ENCODE measurements around the gene CR1L. TPM values are rescaled to one million over a fixed set of nuclear protein-coding genes. Genes with fewer than 3 reads are reported as not detected.

Gene CR1L
- total and polyA plus RNA-seq, 2 of the 8 experiments (the other 6 are each of a cell fraction or from before 2014, with no cell fraction given), result 0.39 TPM; not detected in 1

DNA sequence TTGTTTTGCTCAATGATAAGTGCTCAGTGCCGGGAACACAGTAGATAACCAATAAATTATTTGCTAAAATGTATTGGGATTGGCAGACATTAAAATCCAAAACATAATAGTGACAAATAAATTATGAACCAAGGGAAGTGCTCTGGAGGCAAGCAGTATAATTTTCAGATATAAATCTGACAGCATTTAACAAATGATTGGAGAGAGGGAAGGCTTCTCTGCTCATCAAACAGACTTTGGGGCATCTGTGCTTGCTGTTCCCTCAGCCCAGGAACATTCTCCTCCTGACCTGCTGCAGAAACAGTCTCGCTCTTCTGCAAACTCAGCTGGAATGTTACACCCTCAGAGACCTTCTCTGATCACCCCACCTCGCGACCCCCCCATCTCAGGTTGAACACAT, 109.1 kb downstream of the CR1L start:
- no peak overlapping the region for H2BK120ac ChIP-seq (replicated peaks; ENCODE audit: low read depth, low read length)
- peaks cover 2 to 9% (median 4%) of the 10 kb centered on the region in 4 experiments for H3K4me1 ChIP-seq (replicated peaks in 1 of 4; ENCODE audit: control insufficient read depth in 3 of 4, insufficient read depth in 4 of 4, low read length in 3 of 4)
- no peak overlapping the region for H2BK20ac ChIP-seq (ENCODE audit: low read length)
- no peaks in the 10 kb centered on the region for H3K27me3 ChIP-seq (replicated peaks in 1 of 4; ENCODE audit: control insufficient read depth in 3 of 4, extremely low read depth in 1 of 4, insufficient read depth in 3 of 4, low read length in 3 of 4)
- DNase-seq (ENCODE audit: low read depth in 1 of 2, low spot score in 2 of 2) (no peak), FAIRE-seq (no peak)
- H4K5ac ChIP-seq (ENCODE audit: insufficient read length, low read depth, low read length), result no peak overlapping the region
- peaks cover under 1 to 21% (median 14%) of the 10 kb centered on the region in 4 experiments; a peak in 7 of 8 replicates for H3K36me3 ChIP-seq (ENCODE audit: control insufficient read depth in 2 of 4, insufficient read depth in 4 of 4, low read length in 3 of 4)
- no peak overlapping the region for H4K91ac ChIP-seq (replicated peaks; ENCODE audit: insufficient read length, low read length)
- POLR2A ChIA-PET (ENCODE audit: partially characterized antibody), result interaction anchor here (1.0 to 1.7 kb wide), 2 partner anchors 9 to 33 kb away, joined by 3 read pairs; no protein-coding TSS in a partner anchor
- H3K4me2 ChIP-seq (ENCODE audit: insufficient read depth in 1 of 2, low read depth in 2 of 2, low read length in 2 of 2), result peak overlapping the region; percentile 71 to 78
- H3K4me3 ChIP-seq (ENCODE audit: extremely low read depth in 1 of 4, insufficient read depth in 2 of 4, low read depth in 3 of 4, low read length in 4 of 4), result peak overlapping the region in 1 of 4 experiments; percentile 97; a peak in 2 of 8 replicates
- no peak overlapping the region for H4K8ac ChIP-seq (ENCODE audit: extremely low read depth, insufficient read depth, low read length)
- H3K9me3 ChIP-seq (ENCODE audit: insufficient read depth in 2 of 2, low read depth in 1 of 2, low read length in 1 of 2), result no peaks in the 10 kb centered on the region
- H3K9ac ChIP-seq (replicated peaks in 1 of 4; ENCODE audit: extremely low read depth in 1 of 4, low read depth in 3 of 4, low read length in 3 of 4), result no peak overlapping the region
- no peak overlapping the region for H2BK5ac ChIP-seq (ENCODE audit: low read depth, low read length)
- no peak overlapping the region for H2BK12ac ChIP-seq (ENCODE audit: low read depth, low read length)
- H2AFZ ChIP-seq (ENCODE audit: low read length), result no peak overlapping the region
- no peak overlapping the region for H3K27ac ChIP-seq (ENCODE audit: low read depth, low read length)
- H4K20me1 ChIP-seq (replicated peaks in 1 of 2; ENCODE audit: control insufficient read depth in 1 of 2, insufficient read depth in 2 of 2, low read length in 2 of 2), result peaks cover 21 to 25% of the 10 kb centered on the region in 2 experiments
- peaks cover 2% of the 10 kb centered on the region; the same call in 1 of the 2 replicates for H3K79me1 ChIP-seq (ENCODE audit: low read depth, low read length)
- H3K4ac ChIP-seq (replicated peaks; ENCODE audit: insufficient read length, low read depth, low read length), result no peak overlapping the region
- no peak overlapping the region for H2AK5ac ChIP-seq (ENCODE audit: low read depth, low read length)
- H2BK15ac ChIP-seq (ENCODE audit: low read length), result no peak overlapping the region
- H3K23ac ChIP-seq (ENCODE audit: insufficient read length), result no peak overlapping the region
- no peak overlapping the region for H3K18ac ChIP-seq (ENCODE audit: extremely low read depth, low read length)
- H3K56ac ChIP-seq (replicated peaks; ENCODE audit: insufficient read length, low read depth, low read length), result no peak overlapping the region
- CTCF ChIA-PET (ENCODE audit: partially characterized antibody), result interaction anchor here (1.0 to 1.2 kb wide), 2 partner anchors 43 to 44 kb away, joined by 3 to 5 read pairs; no protein-coding TSS in a partner anchor
- 65% methylated on average over 4 of the region's 4 CpGs; no CpG with 5 or more reads in 1 of the 2 experiments for WGBS, 2 experiments (ENCODE audit: extremely low coverage in 1 of 2, insufficient coverage in 1 of 2, insufficient read length in 1 of 2, insufficient replicate concordance in 2 of 2, low coverage in 1 of 2, low lambda C conversion rate in 2 of 2, missing lambda C conversion rate in 1 of 2)
- peaks cover 41 to 82% of the 10 kb centered on the region in 2 experiments for H3K79me2 ChIP-seq (ENCODE audit: control insufficient read depth in 1 of 2, insufficient read depth in 2 of 2, low read length in 2 of 2)
- H3K14ac ChIP-seq (ENCODE audit: insufficient read length), result no peak overlapping the region
- H3K23me2 ChIP-seq (ENCODE audit: low read depth, low read length), result no peaks in the 10 kb centered on the region; the same call in 1 of the 2 replicates
- TF ChIP-seq HDAC2 (IDR thresholded peaks at IDR 0.05; ENCODE audit: borderline replicate concordance in 1 of 2, low read depth in 2 of 2, low read length in 2 of 2), result no peak
- TF ChIP-seq SP1 (IDR thresholded peaks at IDR 0.05; ENCODE audit: low read depth, low read length), result no peak
